ENCODE results near the gene HOXA2.

DNA sequence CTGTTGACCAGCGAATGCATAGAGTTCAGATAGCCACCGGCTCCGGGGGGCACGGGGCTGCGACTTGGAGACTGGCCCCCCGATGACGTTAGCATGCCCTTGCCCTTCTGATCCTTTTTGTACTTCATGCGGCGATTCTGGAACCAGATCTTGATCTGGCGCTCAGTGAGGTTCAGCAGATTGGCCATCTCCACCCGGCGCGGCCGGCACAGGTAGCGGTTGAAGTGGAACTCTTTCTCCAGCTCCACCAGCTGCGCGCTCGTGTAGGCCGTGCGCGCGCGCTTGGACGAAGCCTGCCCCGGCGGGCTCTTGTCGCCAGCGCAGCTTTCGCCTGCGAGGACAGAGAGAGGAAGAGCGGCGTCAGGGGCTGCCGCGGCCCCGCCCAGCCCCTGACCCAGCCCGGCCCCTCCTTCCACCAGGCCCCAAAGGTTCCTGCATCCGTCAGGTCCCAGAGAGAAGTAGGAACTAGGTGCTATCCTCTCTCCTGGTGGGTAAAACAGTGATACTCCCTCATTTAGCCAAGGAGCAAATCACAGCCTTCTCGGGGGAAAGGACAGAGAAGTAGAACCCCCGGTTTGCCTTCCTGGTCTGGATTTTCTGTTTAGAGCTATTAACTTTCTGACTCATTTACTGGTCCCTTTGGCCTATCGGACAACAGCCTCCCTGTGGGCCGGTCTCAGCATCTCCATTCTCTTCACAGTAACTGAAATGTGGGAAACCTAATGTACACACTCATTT is 6.1 kb upstream of the HOXA2 start:
- TF ChIP-seq, protein P1, sequence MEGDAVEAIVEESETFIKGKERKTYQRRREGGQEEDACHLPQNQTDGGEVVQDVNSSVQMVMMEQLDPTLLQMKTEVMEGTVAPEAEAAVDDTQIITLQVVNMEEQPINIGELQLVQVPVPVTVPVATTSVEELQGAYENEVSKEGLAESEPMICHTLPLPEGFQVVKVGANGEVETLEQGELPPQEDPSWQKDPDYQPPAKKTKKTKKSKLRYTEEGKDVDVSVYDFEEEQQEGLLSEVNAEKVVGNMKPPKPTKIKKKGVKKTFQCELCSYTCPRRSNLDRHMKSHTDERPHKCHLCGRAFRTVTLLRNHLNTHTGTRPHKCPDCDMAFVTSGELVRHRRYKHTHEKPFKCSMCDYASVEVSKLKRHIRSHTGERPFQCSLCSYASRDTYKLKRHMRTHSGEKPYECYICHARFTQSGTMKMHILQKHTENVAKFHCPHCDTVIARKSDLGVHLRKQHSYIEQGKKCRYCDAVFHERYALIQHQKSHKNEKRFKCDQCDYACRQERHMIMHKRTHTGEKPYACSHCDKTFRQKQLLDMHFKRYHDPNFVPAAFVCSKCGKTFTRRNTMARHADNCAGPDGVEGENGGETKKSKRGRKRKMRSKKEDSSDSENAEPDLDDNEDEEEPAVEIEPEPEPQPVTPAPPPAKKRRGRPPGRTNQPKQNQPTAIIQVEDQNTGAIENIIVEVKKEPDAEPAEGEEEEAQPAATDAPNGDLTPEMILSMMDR (IDR thresholded peaks at IDR 0.05) = peak in 2 of 6 experiments; percentile 28 to 31
- TF ChIP-seq POLR2A (IDR thresholded peaks at IDR 0.05) = peak in 2 of 4 donors; percentile 75 to 86
